GM12892 (cell line): ENCODE measurements around the gene HSPB3.

ENCODE experiments used
- POLR2A ChIP-seq: IDR thresholded peaks from 2 replicates; pipeline ENCODE4 v1.6.1; 2011; ENCODE audit warnings: low read depth, low read length, control low read depth
- POLR2AphosphoS5 ChIP-seq: IDR thresholded peaks from 2 replicates; pipeline ENCODE4 v1.6.1; 2011; ENCODE audit warnings: low read depth, low read length, control low read depth
- TAF1 ChIP-seq: IDR thresholded peaks from 2 replicates; pipeline ENCODE4 v1.6.1; 2011; ENCODE audit warnings: low read depth, mild to moderate bottlenecking, control low read depth, low read length, borderline replicate concordance

DNA sequence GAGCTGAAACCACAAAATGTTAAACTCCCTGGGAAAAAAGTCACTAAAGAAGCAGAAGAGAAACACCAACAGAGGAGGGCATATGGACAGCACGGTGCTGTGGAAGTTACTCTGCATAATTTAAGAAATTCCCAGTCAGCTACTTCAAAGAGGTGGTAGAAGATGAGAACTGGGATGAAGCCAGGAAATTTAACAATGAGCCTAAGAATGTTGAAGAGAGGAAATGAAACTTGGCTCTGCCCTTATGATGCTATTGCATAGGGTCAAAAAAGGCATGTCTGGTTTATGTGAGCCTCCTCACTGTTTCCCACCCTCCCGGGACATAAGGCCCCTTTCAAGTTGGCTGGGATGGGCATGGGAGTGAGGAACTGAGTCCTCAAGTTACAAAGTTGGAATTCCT is 36.7 kb downstream of the HSPB3 start:
- TF ChIP-seq POLR2A (no peak), POLR2AphosphoS5 (no peak), TAF1 (no peak)
